ENCODE measurements around the gene MYO10.

MYO10 gene

DNA sequence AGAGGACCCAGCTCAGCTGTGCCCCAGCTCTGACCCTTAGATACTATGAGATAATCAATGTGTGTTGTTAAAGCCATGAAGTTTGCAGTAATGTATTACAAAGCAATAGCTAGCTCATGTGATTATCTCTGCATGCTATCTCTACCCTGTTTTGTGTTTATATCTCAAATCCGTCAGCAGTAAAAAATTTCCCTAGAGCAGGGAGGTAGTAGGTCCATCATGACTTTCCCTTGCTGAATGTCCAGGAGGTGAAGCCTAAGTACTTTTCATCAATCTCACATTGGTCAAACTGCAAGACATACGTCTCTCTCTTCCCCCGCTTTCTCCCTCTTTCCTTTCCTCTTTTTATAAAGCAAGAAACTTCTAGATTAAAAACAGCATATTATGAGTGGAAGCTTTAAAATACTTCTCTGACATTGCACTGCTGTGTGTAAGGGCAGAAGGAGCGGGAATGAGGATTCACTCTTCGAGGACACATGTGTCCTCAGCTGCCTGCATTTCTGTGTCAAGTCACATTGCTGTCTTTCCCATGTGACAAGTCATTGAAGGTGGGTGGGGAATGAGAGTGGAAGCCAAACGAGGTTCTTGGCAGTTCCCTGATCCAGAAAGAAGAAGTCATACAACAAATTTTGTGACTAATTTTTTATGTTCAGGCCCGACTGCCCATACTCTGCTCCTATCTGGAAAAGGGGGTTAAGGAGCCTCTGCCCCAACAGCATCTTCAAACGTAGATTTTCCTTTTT, 226.2 kb downstream of the MYO10 start:
- no peak for FAIRE-seq
- no peak for DNase-seq (ENCODE audit: insufficient read length, low spot score)
- TF ChIP-seq, protein P1, sequence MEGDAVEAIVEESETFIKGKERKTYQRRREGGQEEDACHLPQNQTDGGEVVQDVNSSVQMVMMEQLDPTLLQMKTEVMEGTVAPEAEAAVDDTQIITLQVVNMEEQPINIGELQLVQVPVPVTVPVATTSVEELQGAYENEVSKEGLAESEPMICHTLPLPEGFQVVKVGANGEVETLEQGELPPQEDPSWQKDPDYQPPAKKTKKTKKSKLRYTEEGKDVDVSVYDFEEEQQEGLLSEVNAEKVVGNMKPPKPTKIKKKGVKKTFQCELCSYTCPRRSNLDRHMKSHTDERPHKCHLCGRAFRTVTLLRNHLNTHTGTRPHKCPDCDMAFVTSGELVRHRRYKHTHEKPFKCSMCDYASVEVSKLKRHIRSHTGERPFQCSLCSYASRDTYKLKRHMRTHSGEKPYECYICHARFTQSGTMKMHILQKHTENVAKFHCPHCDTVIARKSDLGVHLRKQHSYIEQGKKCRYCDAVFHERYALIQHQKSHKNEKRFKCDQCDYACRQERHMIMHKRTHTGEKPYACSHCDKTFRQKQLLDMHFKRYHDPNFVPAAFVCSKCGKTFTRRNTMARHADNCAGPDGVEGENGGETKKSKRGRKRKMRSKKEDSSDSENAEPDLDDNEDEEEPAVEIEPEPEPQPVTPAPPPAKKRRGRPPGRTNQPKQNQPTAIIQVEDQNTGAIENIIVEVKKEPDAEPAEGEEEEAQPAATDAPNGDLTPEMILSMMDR (IDR thresholded peaks at IDR 0.05; ENCODE audit: insufficient read depth, missing control alignments): no peak

DNA sequence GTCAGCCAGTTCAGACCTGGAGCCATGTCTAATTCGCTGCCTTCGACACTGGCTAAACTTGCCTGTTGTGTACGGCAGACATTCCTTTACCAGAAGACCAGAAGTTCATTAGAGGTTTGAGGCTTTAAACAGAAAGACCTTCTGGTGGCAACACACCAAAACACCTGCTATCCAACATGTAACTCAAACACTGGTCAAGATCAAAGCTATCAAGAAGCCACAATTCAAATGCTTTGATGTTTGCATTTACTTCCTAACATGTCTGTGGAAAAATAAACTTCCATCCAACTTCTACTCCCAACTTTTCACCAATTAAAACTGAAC, 228.3 kb downstream of the MYO10 start:
- DNase-seq (ENCODE audit: insufficient read length, low spot score) (no peak), FAIRE-seq (no peak)
- TF ChIP-seq, protein P1 (IDR thresholded peaks at IDR 0.05; ENCODE audit: insufficient read depth, missing control alignments): no peak

DNA sequence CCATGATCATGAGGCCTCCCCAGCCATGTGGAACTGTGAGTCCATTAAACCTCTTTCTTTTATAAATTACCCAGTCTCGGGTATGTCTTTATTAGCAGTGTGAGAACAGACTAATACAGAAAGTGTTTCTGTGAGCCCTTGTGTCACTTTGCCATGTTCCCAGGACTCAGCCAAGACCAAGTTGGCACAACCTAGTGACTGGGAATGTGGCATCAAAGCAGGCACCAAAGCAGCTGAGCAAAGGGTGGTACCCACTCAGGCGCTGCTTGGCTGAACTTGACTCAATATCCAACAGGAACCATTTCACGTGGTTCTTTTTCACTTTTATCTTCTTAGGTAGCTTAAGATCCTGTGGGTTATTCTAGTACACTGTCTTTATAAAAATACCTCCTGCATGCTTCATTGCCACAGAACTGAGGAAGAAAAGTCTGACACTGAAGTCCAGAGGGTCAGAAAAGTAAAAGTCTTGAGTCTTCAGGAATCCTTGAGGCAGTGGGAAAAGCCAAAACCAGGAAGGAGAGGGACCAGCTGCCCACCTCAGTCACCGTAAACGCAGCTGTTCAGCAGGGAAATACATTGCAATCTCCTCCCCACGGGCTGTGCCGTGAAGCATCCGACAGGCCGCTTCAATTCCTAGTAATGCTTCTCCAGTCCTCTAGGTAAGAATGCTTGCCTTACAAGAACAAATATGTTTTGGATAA, 228.8 kb downstream of the MYO10 start:
- FAIRE-seq: no peak
- TF ChIP-seq, protein P1 (IDR thresholded peaks at IDR 0.05; ENCODE audit: insufficient read depth, missing control alignments): no peak
- no peak for DNase-seq (ENCODE audit: insufficient read length, low spot score)

DNA sequence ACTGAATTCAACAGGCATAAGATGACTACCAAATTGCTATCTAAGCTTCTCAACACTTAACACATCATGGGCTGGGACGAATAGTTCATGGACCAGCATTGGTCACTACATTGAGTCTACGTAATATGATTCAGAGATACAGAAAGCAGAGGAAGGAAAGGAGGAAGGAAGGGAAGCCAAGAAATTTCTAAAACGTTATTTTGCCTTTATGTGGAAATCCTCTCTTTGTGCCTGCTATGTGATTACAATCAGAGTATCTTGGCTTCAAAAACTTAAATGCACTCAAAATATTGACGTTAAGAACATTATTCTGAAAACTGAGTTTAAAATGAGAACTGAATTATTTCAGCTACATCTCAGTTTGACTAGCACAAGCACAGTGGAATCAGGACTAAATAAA, 231.1 kb downstream of the MYO10 start:
- TF ChIP-seq, protein P1 (IDR thresholded peaks at IDR 0.05; ENCODE audit: insufficient read depth, missing control alignments): no peak
- DNase-seq (ENCODE audit: insufficient read length, low spot score) (no peak), FAIRE-seq (no peak)

DNA sequence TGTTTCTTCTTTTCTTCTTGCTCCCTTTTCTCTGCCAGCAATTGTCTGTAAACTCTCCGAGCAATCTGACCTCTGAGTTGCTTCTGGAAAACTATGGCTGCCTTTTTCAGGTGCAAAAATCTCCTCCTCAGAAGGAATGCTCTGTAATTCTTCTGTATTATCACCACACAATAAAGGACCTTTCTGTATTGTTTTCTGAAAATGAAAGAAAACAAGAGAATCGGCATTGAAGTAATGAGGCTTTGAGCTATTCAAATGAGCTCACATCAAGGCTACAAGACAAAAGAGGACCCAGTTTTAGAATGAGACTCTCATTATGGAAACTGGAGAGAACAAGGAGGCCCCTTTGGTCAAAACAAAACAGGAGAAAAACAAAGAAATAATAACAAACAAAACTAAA, 233.1 kb downstream of the MYO10 start:
- FAIRE-seq: no peak
- no peak for DNase-seq (ENCODE audit: insufficient read length, low spot score)
- TF ChIP-seq, protein P1 (IDR thresholded peaks at IDR 0.05; ENCODE audit: insufficient read depth, missing control alignments): no peak

DNA sequence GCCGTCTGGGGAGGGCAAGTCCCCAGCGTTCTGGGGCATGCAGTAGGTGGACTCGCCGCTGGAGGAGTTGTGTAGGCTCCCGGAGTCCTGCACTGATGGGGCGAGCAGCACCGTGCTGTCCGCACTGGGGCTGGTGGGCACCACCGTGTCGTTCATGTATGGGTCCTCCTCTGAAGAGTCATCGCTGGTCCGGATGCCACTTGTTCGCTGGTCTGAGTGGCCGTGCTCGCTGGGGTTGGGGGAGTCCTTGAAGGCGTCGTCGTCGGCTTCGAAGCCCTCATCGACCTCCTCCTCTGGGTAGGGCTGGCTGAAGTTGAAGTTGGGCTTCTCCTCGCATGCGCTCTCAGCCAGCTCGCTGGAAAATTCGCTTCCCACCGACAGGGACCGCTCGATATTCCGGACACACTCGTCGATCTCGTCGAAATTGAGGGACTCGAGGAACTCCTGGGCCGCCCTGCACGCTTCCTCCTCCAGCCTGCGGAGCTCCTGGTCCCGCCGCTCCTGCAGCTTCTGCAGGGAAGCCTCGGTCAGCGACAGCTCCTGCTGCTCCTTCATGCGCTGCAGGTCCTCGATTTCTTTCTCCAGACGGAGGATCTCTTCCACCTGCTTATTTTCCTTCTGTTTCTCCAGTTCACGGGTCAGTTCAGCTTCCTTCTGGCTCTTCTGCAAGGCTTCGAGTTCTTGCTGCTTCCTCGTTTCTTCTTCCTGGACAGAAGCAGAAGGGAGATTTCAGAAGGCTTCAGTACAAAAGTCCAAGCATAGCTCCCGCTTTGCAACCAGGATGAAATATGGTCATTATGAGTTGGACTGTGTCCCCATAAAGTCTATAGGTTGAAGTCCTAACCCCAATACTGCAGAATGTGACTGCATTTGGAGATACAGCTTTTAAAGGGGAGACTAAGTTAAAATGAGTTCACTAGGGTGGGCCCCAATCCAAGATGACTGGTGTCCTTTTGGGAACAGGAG, 234.7 kb downstream of the MYO10 start:
- DNase-seq (ENCODE audit: insufficient read length, low spot score): no peak
- TF ChIP-seq, protein P1 (IDR thresholded peaks at IDR 0.05; ENCODE audit: insufficient read depth, missing control alignments): no peak
- FAIRE-seq: no peak

Measured in D721Med (cell line).